ENCODE measurements around the gene APCDD1L.
"Not testable (repeated sequence)": the region's sequence is repeated elsewhere in the genome, so short reads cannot be mapped to it uniquely, and the experiment has no call there.

The APCDD1L gene

GRCh38 chr20:58513580-58514285 is 1.5 kb downstream of the APCDD1L start:
- DNase-seq, result no peak

DNA sequence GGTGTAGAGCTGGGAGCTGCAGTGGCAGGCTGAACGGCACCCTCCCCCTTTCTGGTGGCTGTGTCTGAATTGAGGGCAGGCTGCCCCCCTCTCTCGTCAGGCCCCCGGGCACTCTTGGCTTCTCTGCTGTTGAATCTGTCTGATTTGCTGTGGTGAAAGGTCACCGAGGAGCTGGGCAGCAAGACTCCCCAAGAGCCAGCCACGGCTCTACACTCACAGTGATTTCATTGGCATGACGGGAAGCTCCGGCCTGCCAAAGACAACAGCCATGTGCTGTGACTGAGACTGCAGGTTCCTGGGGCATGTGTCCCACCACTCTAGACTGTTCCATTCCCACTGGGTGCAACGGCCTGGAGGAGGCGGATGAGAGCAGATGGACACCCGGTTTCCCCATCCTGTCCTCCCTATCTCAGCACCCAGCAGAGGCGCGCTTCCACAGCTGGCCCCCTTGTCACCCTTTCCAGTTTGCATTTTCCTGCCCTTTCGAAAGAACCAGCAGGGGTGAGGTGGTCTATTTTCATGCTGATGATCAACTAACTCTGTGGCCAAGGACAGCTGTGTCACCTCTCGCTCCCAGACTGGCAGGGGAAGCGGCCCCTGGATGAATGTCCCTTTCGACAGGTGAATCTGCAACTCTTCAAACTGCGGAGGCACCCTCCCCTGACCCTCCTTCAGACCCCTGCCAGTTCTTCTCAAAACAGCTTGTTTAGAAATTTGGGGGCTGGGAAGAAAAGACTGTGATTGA is 2.2 kb downstream of the APCDD1L start:
- DNase-seq, result no peak

- no peak for DNase-seq
Measured at GRCh38 chr20:58511861-58512260, 3.3 kb downstream of the APCDD1L start.

DNA sequence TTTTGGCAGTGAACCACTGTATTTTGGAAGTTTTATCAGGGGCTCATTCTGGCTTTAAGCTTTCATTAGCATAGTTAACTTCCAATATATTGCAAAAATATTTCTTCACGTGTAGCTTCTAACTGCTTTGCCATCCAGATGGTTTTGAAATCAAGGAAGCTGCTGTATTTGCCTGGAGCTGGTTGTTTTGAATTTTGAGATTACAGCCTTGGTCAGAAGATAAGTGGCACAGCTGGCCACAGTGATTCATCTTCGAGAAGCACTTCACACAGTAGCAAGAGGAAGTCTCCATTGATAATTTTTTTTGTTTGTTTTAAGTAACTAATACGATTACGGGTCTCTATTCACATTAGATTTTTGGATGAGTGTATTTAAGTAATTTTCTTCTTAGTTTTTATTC is 3.8 kb downstream of the APCDD1L start:
- no peak for DNase-seq

- no peak for DNase-seq
Measured at GRCh38 chr20:58510921-58511320, 4.3 kb downstream of the APCDD1L start.

DNA sequence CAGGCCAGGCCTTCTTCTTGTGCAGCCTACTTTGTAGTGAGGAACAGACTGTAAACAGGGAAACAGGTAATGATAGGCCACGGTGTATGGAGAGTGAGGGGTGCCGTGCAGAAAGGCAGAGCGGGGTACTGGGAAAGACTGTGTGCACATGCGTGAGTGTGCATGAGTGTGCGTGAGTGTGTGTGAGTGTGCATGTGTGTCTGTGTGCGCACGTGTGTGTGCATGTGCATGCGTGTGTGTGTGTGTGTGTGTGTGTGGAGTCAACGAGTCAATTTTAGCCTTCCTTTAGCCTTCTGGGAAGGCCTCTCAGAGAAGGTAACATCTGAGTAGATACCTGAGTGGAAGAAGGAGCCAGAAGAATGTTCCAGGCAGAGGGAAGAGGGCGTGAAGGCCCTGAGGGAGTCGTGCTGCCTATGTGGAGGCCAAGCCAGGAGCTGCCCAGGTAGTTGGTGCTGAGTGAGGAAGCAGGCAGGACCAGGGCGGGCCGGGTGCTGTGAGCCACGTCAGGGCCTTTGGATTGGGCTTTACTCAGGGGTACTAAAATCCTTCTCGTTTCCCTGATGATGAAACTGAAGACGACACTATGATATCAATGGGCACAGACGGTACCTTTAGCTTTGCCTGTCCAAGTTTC is 6.3 kb downstream of the APCDD1L start:
- DNase-seq, result no peak

- DNase-seq, result not testable (repeated sequence)
Measured at GRCh38 chr20:58506999-58507398, 8.2 kb downstream of the APCDD1L start.

GRCh38 chr20:58504566-58504965 is 10.6 kb downstream of the APCDD1L start:
- no peak for DNase-seq

DNA sequence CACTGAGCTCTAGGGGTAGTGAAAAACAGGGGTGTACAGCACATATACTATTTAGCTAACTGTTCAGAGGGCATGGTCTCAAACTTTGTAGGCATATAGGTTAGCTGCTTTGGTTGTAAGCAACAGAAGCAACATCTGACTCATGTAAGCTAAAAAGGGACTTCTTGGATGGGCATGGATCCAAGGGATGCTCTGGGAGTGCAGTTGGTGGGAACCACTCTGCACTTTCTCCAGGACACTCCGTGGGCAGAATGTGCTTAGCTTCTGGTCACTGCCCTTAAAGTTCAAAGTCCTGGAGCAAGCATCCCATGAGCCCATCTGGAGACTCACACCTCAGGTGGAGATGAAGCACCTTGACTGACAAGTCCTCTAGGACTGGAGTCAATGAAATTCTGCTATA is 11.5 kb downstream of the APCDD1L start:
- DNase-seq, result no peak

- DNase-seq, result no peak
Measured at GRCh38 chr20:58500256-58500655, 14.9 kb downstream of the APCDD1L start.

- no peak for DNase-seq
Measured at GRCh38 chr20:58498470-58499068, 16.6 kb downstream of the APCDD1L start.

GRCh38 chr20:58497724-58498469 is 17.3 kb downstream of the APCDD1L start:
- DNase-seq, result no peak

DNA sequence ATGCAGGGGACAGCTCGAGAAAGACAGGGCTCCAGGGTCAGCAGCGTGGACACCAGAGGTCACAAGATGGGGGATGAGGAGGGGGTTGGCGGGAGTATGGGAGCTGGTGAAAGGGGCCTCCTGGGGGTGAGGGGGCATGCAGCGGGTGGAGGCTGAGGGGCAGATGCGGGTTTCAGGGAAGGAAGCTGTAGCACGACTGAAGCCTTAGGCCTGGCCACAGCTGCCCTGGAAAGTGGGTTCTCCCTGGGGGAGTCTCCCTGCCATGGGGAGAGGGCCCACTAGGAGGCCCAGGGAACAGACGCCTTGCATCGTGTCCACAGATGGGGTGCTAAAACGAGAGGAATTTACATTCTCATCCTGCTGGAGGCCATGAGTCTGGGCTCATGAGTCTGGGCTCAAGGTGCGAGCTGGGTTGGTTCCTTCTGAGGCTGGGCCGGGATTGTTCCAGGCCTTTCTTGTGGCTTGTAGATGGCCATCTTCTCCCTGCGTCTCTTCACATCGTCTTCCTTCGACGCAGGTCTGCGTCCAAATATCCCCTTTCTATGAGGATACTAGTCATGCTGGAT is 18.0 kb downstream of the APCDD1L start:
- no peak for DNase-seq

GRCh38 chr20:58496429-58496769 is 18.8 kb downstream of the APCDD1L start:
- no peak for DNase-seq

GRCh38 chr20:58495623-58496428 is 19.4 kb downstream of the APCDD1L start:
- no peak for DNase-seq

DNA sequence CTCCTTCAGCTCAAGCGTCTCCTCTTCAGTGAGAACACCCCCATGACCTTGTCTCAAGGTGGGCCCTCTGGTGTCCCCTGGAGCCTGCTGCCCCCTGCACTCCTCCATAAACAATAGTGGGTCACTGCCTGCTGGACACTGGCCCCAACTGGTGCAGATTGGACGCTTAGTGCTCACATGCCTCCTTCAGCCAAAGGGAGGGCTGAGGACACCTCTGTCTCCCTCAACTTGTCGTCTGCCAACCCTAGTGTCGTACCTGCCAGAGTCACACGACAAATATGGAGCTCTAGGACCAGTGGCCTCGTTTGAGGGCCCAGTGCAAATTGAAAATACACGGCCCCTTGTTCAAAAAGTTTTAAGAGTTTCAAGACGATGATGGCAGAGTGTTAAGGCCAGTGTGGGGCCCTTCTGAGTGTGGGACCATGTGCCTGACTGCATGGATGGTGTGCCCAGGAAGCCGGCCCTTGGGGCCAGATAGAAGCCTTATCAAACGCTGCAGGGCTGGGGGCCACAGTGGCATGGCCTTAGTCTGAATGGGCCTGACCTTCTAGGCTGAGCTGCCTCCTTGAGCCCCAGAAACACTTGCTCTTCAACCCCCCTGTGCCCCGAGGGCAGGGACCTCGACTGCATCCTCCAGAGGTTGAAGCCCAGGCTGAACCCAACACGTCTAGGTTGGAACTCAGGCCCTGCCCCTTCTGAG is 20.1 kb downstream of the APCDD1L start:
- no peak for DNase-seq

DNA sequence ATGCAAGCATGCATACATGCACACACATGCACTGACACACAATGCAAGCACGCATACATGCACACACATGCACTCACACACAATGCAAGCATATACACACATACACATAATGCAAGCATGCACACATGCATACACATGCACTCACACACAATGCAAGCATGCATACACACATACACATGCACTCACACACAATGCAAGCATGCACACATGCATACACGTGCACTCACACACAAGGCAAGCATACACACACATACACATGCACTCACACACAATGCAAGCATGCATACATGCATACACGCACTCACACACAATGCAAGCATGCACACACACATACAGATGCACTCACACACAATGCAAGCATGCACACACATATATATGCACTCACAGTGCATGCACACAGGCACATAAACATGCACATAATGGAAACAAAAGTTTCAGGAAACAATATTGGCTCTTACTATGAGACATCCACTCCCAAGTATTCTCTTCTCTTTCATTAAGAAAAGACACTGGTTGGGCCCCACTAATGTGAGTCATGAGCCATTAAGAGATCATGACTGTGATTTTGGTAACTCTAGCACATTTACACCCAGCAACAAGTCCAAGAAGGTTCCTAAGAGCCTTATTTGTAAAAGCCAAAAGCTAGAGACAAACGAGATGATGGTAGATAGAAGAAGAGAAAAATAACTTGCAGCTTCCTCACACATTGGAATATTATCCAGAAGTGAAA is 22.2 kb downstream of the APCDD1L start:
- no peak for DNase-seq

GRCh38 chr20:58492074-58492718 is 23.0 kb downstream of the APCDD1L start:
- DNase-seq, result no peak

- no peak for DNase-seq
Measured at GRCh38 chr20:58486207-58486606, 29.0 kb downstream of the APCDD1L start.

GRCh38 chr20:58485393-58485792 is 29.8 kb downstream of the APCDD1L start:
- DNase-seq, result no peak
